ENCODE results near the gene PLXNA2.

The PLXNA2 gene

GRCh38 chr1:208083715-208084085 lies 160.5 kb downstream of the PLXNA2 start:
- DNase-seq (ENCODE audit: low read depth, low spot score), result no peak
- H3K27ac ChIP-seq, result no peak overlapping the region

GRCh38 chr1:208083016-208083714 lies 161.0 kb downstream of the PLXNA2 start:
- no peak overlapping the region for H3K27ac ChIP-seq
- DNase-seq (ENCODE audit: low read depth, low spot score), result no peak

- H3K27ac ChIP-seq, result no peak overlapping the region
- DNase-seq (ENCODE audit: low read depth, low spot score), result no peak
Observed at GRCh38 chr1:208081972-208082371, 162.2 kb downstream of the PLXNA2 start.

GRCh38 chr1:208080396-208081286 lies 163.5 kb downstream of the PLXNA2 start:
- no peak overlapping the region for H3K27ac ChIP-seq
- no peak for DNase-seq (ENCODE audit: low read depth, low spot score)

GRCh38 chr1:208079161-208079560 lies 165.0 kb downstream of the PLXNA2 start:
- H3K27ac ChIP-seq, result no peak overlapping the region

GRCh38 chr1:208078752-208079151 lies 165.4 kb downstream of the PLXNA2 start:
- no peak for DNase-seq (ENCODE audit: low read depth, low spot score)
- H3K27ac ChIP-seq, result no peak overlapping the region

More at GRCh38 chr1:208079161-208079560, 165.0 kb downstream of the PLXNA2 start:
- DNase-seq (ENCODE audit: low read depth, low spot score), result no peak

- H3K27ac ChIP-seq, result no peak overlapping the region
- no peak for DNase-seq (ENCODE audit: low read depth, low spot score)
Observed at GRCh38 chr1:208077232-208078075, 166.7 kb downstream of the PLXNA2 start.

GRCh38 chr1:208074353-208074752 lies 169.8 kb downstream of the PLXNA2 start:
- DNase-seq (ENCODE audit: low read depth, low spot score), result no peak
- H3K27ac ChIP-seq, result no peak overlapping the region

- no peak overlapping the region for H3K27ac ChIP-seq
- DNase-seq (ENCODE audit: low read depth, low spot score), result no peak
Observed at GRCh38 chr1:208071435-208072031, 172.7 kb downstream of the PLXNA2 start.

- H3K27ac ChIP-seq, result no peak overlapping the region
- DNase-seq (ENCODE audit: low read depth, low spot score), result no peak
Observed at GRCh38 chr1:208069908-208070307, 174.3 kb downstream of the PLXNA2 start.

- no peak overlapping the region for H3K27ac ChIP-seq
- DNase-seq (ENCODE audit: low read depth, low spot score), result no peak
Observed at GRCh38 chr1:208069317-208069716, 174.9 kb downstream of the PLXNA2 start.

GRCh38 chr1:208068908-208069307 lies 175.3 kb downstream of the PLXNA2 start:
- no peak overlapping the region for H3K27ac ChIP-seq
- no peak for DNase-seq (ENCODE audit: low read depth, low spot score)

- no peak for DNase-seq (ENCODE audit: low read depth, low spot score)
- H3K27ac ChIP-seq, result no peak overlapping the region
Observed at GRCh38 chr1:208068407-208068806, 175.8 kb downstream of the PLXNA2 start.

GRCh38 chr1:208066583-208066982 lies 177.6 kb downstream of the PLXNA2 start:
- no peak for DNase-seq (ENCODE audit: low read depth, low spot score)

GRCh38 chr1:208065862-208066261 lies 178.3 kb downstream of the PLXNA2 start:
- H3K27ac ChIP-seq, result no peak overlapping the region
- no peak for DNase-seq (ENCODE audit: low read depth, low spot score)

More at GRCh38 chr1:208066583-208066982, 177.6 kb downstream of the PLXNA2 start:
- H3K27ac ChIP-seq, result no peak overlapping the region

GRCh38 chr1:208061632-208062031 lies 182.6 kb downstream of the PLXNA2 start:
- no peak overlapping the region for H3K27ac ChIP-seq
- DNase-seq (ENCODE audit: low read depth, low spot score), result no peak

GRCh38 chr1:208061118-208061517 lies 183.1 kb downstream of the PLXNA2 start:
- no peak for DNase-seq (ENCODE audit: low read depth, low spot score)
- H3K27ac ChIP-seq, result no peak overlapping the region

- H3K27ac ChIP-seq, result no peak overlapping the region
- no peak for DNase-seq (ENCODE audit: low read depth, low spot score)
Observed at GRCh38 chr1:208060215-208060869, 183.8 kb downstream of the PLXNA2 start.

- no peak for DNase-seq (ENCODE audit: low read depth, low spot score)
- no peak overlapping the region for H3K27ac ChIP-seq
Observed at GRCh38 chr1:208059409-208060001, 184.7 kb downstream of the PLXNA2 start.
